Measurements from ENCODE around the gene NDUFAF8. TPM values are rescaled to one million over a fixed set of nuclear protein-coding genes. Genes with fewer than 3 reads are reported as not detected.

NDUFAF8 gene
- total and polyA plus RNA-seq, 10 of the 15 experiments (the other 5 are each of a cell fraction or from before 2014, with no cell fraction given), result 22.0 to 307 (median 106) TPM

GRCh38 chr17:81193470-81194224 lies 45.5 kb upstream of the NDUFAF8 start:
- ChIA-PET RAD21 (ENCODE audit: unreplicated experiment) (no interaction called here), CTCF (no interaction called here), SMC1A (ENCODE audit: uncharacterized antibody, unreplicated experiment) (no interaction called here), POLR2A (no interaction called here)
- no peak for FAIRE-seq
- in situ Hi-C loops (cut with MboI), result no loop called here
- Histone ChIP-seq H4K20me1 (ENCODE audit: control insufficient read depth, insufficient read depth) (no peaks in the 10 kb centered on the region), H3K27ac (ENCODE audit: control insufficient read depth, insufficient read depth) (no peak overlapping the region), H3K4me2 (ENCODE audit: control insufficient read depth, insufficient read depth) (no peak overlapping the region), H3K27me3 (replicated peaks in 1 of 2; ENCODE audit: control insufficient read depth in 2 of 2, insufficient read depth in 2 of 2, low read length in 1 of 2) (no peaks in the 10 kb centered on the region), H3K4me1 (ENCODE audit: control insufficient read depth, insufficient read depth, low read length) (peaks cover 3% of the 10 kb centered on the region; the same call in 1 of the 2 replicates), H3K4me3 (no peak overlapping the region), H3K36me3 (ENCODE audit: control insufficient read depth in 2 of 2, insufficient read depth in 2 of 2, low read length in 1 of 2) (peaks cover 0 to 5% of the 10 kb centered on the region in 2 experiments; a peak in 2 of 4 replicates), H3K9ac (ENCODE audit: control insufficient read depth, insufficient read depth, low read length) (no peak overlapping the region), H3K79me2 (ENCODE audit: control insufficient read depth, insufficient read depth, low read length) (no peaks in the 10 kb centered on the region), H2AFZ (ENCODE audit: control insufficient read depth, low read depth, low read length) (no peak overlapping the region), H3K9me3 (replicated peaks; ENCODE audit: control insufficient read depth, insufficient read depth, low read length) (no peaks in the 10 kb centered on the region)
- no peak for DNase-seq (ENCODE audit: low read depth, low spot score)
- peak; percentile 83 for ATAC-seq
- intact Hi-C loops (cut with micrococcal nuclease; ENCODE audit: unreplicated experiment), result no loop called here
- 68% methylated on average over 31 of the region's 38 CpGs for WGBS (ENCODE audit: insufficient coverage, insufficient replicate concordance, low lambda C conversion rate, missing lambda C conversion rate)
- BruUV-seq (replicated peaks), result no TSS peak
- TF ChIP-seq ZBTB40 (IDR thresholded peaks at IDR 0.05; ENCODE audit: borderline replicate concordance), result no peak
- TF ChIP-seq PAX5 (IDR thresholded peaks at IDR 0.05; ENCODE audit: borderline replicate concordance, low read depth, low read length), result 0 out of 2 replicates have a peak, but pooled peaks have one; percentile 51

Data from GM12878 (cell line).